Adrenal gland (tissue), 12 donors: ENCODE data around the gene SLIT3. TPM values are rescaled to one million over a fixed set of nuclear protein-coding genes. Genes with fewer than 3 reads are reported as not detected.

ENCODE experiments used
- DNase-seq, 7 donors: peaks; one replicate each; pipeline ENCODE4 v3.0.0-alpha.2; 2019 to 2020
- H3K27ac ChIP-seq, 5 donors: fragments of 200-600 bp; sonication (generic) in 4 of 5; 1 replicate in 3 of 5; 2 replicates in 2 of 5; pipeline versions ENCODE4 v1.5.1 to v1.8.0; 2016 to 2020; ENCODE audit warnings: mild to moderate bottlenecking in 1 of 5
- H3K27me3 ChIP-seq: fragments of 200-600 bp; 2 replicates; pipeline ENCODE4 v1.8.0; 2021
- H3K36me3 ChIP-seq, 2 donors: fragments of 200-600 bp; replicated peaks in 1 of 2; 1 replicate in 1 of 2; 2 replicates in 1 of 2; pipeline versions ENCODE4 v1.5.1 to v1.8.0; 2018 to 2022
- H3K4me1 ChIP-seq, 2 donors: fragments of 200-600 bp; replicated peaks in 1 of 2; 1 replicate in 1 of 2; 2 replicates in 1 of 2; pipeline versions ENCODE4 v1.5.1 to v1.8.0; 2018 to 2021
- H3K4me3 ChIP-seq, 4 donors: fragments of 200-600 bp; sonication (generic) in 3 of 4; one replicate each; pipeline ENCODE4 v1.5.1; 2016 to 2018
- H3K9me3 ChIP-seq, 3 donors: fragments of 200-600 bp; sonication (generic) in 1 of 3; replicated peaks in 1 of 3; 1 replicate in 2 of 3; 2 replicates in 1 of 3; pipeline versions ENCODE4 v1.5.1 to v1.8.0; 2016 to 2021
- CTCF ChIP-seq, 6 experiments: fragments of 450-650 bp in 4 of 6; fragments of 200-600 bp in 2 of 6; sonication (generic) in 1 of 6; IDR thresholded peaks; 1 replicate in 5 of 6; 2 replicates in 1 of 6; pipeline versions ENCODE4 v1.5.1 to v1.8.0; 2016 to 2021; ENCODE audit warnings: antibody characterized with exemption in 6 of 6, mild to moderate bottlenecking in 2 of 6, moderate library complexity in 1 of 6
- POLR2A ChIP-seq, 2 donors: fragments of 450-650 bp; IDR thresholded peaks; one replicate each; pipeline ENCODE4 v1.6.1; 2017; ENCODE audit warnings: antibody characterized with exemption in 2 of 2, mild to moderate bottlenecking in 2 of 2, moderate library complexity in 1 of 2
- WGBS, 4 donors: extraction: QIAGEN DNeasy Blood & Tissue Kit in 2 of 4; methylation state at CpG; one replicate each; pipeline versions ENCODE4 v1.1.5 to v1.1.7; 2013 to 2017; 5-methylcytosine and 5-hydroxymethylcytosine counted together
- intact Hi-C, 2 donors: fragments of 100-400 bp; cut with DNase I; formaldehyde crosslinking; loops; one replicate each; pipeline versions ENCODE4 v1.14.1 to v1.15.0; 2022 to 2023
- polyA plus RNA-seq, 3 donors: library from polyadenylated mRNA; stranded (reverse); fragments of 200-250 nt in 2 of 3; fragments of 350-450 nt in 1 of 3; fragmentation: Illumina TruSeq in 1 of 3; extraction: RNeasy Lipid Tissue Mini Kit (QIAGEN cat#74804) in 1 of 3; gene quantifications; one replicate each; pipeline ENCODE4 v1.2.3, GENCODE V29; 2013 to 2014
- total RNA-seq, 9 donors: library from RNA; depleted of rRNA in 4 of 9; stranded (reverse); fragments of >200 nt in 4 of 9; fragments of 120-200 nt in 1 of 9; fragmentation: NEBNext Ultra II Directional in 1 of 9; extraction: Animal tissue kit (Norgen Biotek cat#: 25700) in 1 of 9; gene quantifications; one replicate each; pipeline versions ENCODE4 v1.1.0 to v1.2.4, GENCODE V29; 2013 to 2023
- donor health status: healthy with polysubstance abuse.
- donor health status: Bipolar disorder and iron deficiency.
- donor health status: DM: yes; HTN: yes; CAD: no.
- donor health status: DM: no; HTN: no; CAD: no.
- donor health status: DM: no; HTN: no; CAD: no.
- donor health status: DM: yes; HTN: yes; CAD: no.

Gene SLIT3
- total and polyA plus RNA-seq, 12 donors, result 10.0 to 94.1 (median 32.8) TPM

GRCh38 chr5:169242849-169243186, 58.1 kb downstream of the SLIT3 start:
- WGBS, 4 donors, result 74 to 88% (median 82%) methylated on average over 2 of the region's 2 CpGs
- TF ChIP-seq CTCF (IDR thresholded peaks at IDR 0.05) (no peak), POLR2A (IDR thresholded peaks at IDR 0.05) (no peak)

GRCh38 chr5:169242175-169242848, 58.6 kb downstream of the SLIT3 start:
- no peak for DNase-seq
- intact Hi-C loops, result no loop called here
- no peaks in the 10 kb centered on the region for H3K4me1 ChIP-seq
- no peaks in the 10 kb centered on the region for H3K36me3 ChIP-seq
- H3K27ac ChIP-seq, result no peak overlapping the region
- 47 to 63% (median 55%) methylated on average over 4 of the region's 4 CpGs for WGBS, 4 donors
- no peak overlapping the region for H3K4me3 ChIP-seq
- H3K27me3 ChIP-seq, result no peaks in the 10 kb centered on the region
- no peaks in the 10 kb centered on the region for H3K9me3 ChIP-seq
- TF ChIP-seq POLR2A (IDR thresholded peaks at IDR 0.05), result no peak
- no peak for TF ChIP-seq CTCF (IDR thresholded peaks at IDR 0.05)

More at GRCh38 chr5:169242849-169243186, 58.1 kb downstream of the SLIT3 start:
- no peak for DNase-seq
- Histone ChIP-seq H3K27ac (no peak overlapping the region), H3K4me1 (no peaks in the 10 kb centered on the region), H3K9me3 (no peaks in the 10 kb centered on the region), H3K4me3 (no peak overlapping the region), H3K27me3 (no peaks in the 10 kb centered on the region), H3K36me3 (no peaks in the 10 kb centered on the region)
- intact Hi-C loops, result no loop called here

- TF ChIP-seq POLR2A (IDR thresholded peaks at IDR 0.05) (no peak), CTCF (IDR thresholded peaks at IDR 0.05) (no peak)
- intact Hi-C loops, result no loop called here
- no peak for DNase-seq
- Histone ChIP-seq H3K9me3 (no peaks in the 10 kb centered on the region), H3K27me3 (no peaks in the 10 kb centered on the region), H3K4me1 (peaks cover 0 to under 1% of the 10 kb centered on the region in 2 donors), H3K27ac (no peak overlapping the region), H3K36me3 (no peaks in the 10 kb centered on the region), H3K4me3 (no peak overlapping the region)
- WGBS, 4 donors, result 77 to 83% (median 83%) methylated on average over 6 of the region's 6 CpGs
Measured at GRCh38 chr5:169229342-169229892, 71.5 kb downstream of the SLIT3 start.

- TF ChIP-seq POLR2A (IDR thresholded peaks at IDR 0.05), result no peak
- TF ChIP-seq CTCF (IDR thresholded peaks at IDR 0.05), result no peak
- no peaks in the 10 kb centered on the region for H3K36me3 ChIP-seq
- H3K27me3 ChIP-seq, result no peaks in the 10 kb centered on the region
- H3K9me3 ChIP-seq, result no peaks in the 10 kb centered on the region
- no peak for DNase-seq
- H3K4me3 ChIP-seq, result no peak overlapping the region
- no peak overlapping the region for H3K27ac ChIP-seq
- WGBS, 4 donors, result 88 to 93% (median 90%) methylated on average over 3 of the region's 3 CpGs
- peaks cover 0 to 19% of the 10 kb centered on the region in 2 donors for H3K4me1 ChIP-seq
- intact Hi-C loops, result no loop called here
Measured at GRCh38 chr5:169226895-169227294, 74.0 kb downstream of the SLIT3 start.
